Adrenal gland (tissue), 5 donors: ENCODE measurements around the gene PTPRO.

Source experiments
- CTCF ChIP-seq, 6 experiments: fragments of 450-650 bp in 4 of 6; fragments of 200-600 bp in 2 of 6; sonication (generic) in 1 of 6; IDR thresholded peaks; 1 replicate in 5 of 6; 2 replicates in 1 of 6; pipeline versions ENCODE4 v1.5.1 to v1.8.0; 2016 to 2021; ENCODE audit warnings: antibody characterized with exemption in 6 of 6, mild to moderate bottlenecking in 2 of 6, moderate library complexity in 1 of 6
- POLR2A ChIP-seq, 2 donors: fragments of 450-650 bp; IDR thresholded peaks; one replicate each; pipeline ENCODE4 v1.6.1; 2017; ENCODE audit warnings: antibody characterized with exemption in 2 of 2, mild to moderate bottlenecking in 2 of 2, moderate library complexity in 1 of 2
- donor health status: DM: no; HTN: no; CAD: no.

- no peak for TF ChIP-seq CTCF (IDR thresholded peaks at IDR 0.05)
- no peak for TF ChIP-seq POLR2A (IDR thresholded peaks at IDR 0.05)
These were observed 33.5 kb downstream of the PTPRO start for GRCh38 chr12:15355766-15356165.
